Measurements from ENCODE around the gene ZNF346. TPM values are rescaled to one million over a fixed set of nuclear protein-coding genes. Genes with fewer than 3 reads are reported as not detected.
A peak's percentile ranks its signal among the peaks of the same experiment; 100 is the strongest.

The ZNF346 gene
- total and polyA plus RNA-seq, 2 of the 13 experiments (the other 11 are each of a cell fraction or from before 2014, with no cell fraction given), result 8.6 to 19.4 TPM

DNA sequence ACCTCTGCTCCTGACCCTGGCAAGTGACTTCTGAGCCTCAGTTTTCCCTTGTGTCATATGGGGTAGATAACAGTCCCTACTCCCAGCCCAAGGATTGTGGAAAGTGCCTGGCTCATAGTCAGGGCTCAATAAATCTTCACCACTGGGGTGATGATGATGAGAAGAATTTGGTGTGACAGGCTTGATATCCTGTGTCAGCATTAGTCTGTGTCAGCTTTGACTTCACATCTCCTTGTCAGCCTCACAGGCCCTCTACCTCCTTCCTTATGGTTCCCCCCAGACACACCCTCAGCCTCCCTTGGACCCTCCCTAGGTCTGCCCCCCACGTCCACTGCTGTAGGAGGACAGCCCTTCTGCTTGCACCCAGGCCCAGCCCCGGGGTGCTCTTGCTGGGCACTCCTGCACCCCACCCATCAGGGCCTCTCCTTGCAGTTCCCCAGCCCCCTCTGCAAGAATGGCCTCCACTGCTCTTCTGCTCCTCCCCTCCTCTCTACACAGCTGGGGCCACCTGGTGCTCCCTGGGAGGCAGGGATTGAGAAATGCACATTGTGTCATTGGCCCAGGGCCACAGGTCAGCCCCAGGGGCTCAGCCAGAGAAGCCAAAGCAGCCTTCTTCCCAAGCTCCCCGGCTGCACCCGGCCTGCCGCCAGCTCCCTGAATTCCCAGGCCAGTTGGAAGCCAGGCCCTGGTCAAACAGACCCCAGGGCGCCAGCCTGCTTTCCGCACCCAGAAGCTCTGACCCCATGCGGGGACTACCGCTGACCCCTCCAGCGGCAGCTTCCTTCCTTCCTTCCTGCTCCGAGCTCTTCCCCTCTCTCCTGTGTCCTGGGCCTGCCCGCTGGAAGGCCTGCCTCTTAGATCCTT is 72.0 kb downstream of the ZNF346 start (continued):
- TF ChIP-seq, protein P1, sequence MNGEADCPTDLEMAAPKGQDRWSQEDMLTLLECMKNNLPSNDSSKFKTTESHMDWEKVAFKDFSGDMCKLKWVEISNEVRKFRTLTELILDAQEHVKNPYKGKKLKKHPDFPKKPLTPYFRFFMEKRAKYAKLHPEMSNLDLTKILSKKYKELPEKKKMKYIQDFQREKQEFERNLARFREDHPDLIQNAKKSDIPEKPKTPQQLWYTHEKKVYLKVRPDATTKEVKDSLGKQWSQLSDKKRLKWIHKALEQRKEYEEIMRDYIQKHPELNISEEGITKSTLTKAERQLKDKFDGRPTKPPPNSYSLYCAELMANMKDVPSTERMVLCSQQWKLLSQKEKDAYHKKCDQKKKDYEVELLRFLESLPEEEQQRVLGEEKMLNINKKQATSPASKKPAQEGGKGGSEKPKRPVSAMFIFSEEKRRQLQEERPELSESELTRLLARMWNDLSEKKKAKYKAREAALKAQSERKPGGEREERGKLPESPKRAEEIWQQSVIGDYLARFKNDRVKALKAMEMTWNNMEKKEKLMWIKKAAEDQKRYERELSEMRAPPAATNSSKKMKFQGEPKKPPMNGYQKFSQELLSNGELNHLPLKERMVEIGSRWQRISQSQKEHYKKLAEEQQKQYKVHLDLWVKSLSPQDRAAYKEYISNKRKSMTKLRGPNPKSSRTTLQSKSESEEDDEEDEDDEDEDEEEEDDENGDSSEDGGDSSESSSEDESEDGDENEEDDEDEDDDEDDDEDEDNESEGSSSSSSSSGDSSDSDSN (CRISPR knock-in tag; IDR thresholded peaks at IDR 0.05), result peak; percentile 84
- TF ChIP-seq MAFK (conservative IDR thresholded peaks at IDR 0.05 in 1 of 2, IDR thresholded peaks at IDR 0.05 in 1 of 2; ENCODE audit: low read length in 2 of 2) (peak; percentile 31 to 48; a peak in 2 of 4 replicates), CHD4 (IDR thresholded peaks at IDR 0.05; ENCODE audit: borderline replicate concordance, low read length) (no peak)

DNA sequence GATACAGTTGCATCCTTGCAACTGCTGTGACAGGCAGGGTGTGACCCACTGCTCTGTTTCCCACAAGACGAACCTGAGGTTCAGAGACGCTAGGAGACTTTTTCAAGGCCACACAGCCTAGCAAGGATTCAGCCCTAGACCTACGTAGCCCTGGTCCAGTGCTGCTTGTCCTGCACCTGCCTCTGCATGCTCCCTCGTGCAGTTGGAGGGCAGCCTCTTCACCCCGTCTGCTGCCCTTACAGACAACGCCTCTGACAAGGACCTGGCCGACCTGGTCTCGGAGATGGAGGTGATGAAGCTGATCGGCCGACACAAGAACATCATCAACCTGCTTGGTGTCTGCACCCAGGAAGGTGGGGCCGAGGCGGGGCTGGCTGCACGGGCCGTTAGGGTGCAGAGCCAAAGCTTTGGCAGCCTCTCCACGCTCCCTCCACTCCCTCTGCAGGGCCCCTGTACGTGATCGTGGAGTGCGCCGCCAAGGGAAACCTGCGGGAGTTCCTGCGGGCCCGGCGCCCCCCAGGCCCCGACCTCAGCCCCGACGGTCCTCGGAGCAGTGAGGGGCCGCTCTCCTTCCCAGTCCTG is 72.7 kb downstream of the ZNF346 start:
- Histone ChIP-seq H3K4me1 (ENCODE audit: insufficient read depth, low read length) (peaks cover 100% of the 10 kb centered on the region), H3K27ac (ENCODE audit: extremely low read length, insufficient read depth, low read length) (peak overlapping the region; percentile 67), H4K20me1 (ENCODE audit: insufficient read depth, low read length) (peaks cover 5% of the 10 kb centered on the region), H2AFZ (ENCODE audit: low read length) (no peak overlapping the region), H3K9ac (ENCODE audit: insufficient read depth, low read depth, low read length) (peak overlapping the region; percentile 10; the same call in 1 of the 2 replicates), H3K9me3 (ENCODE audit: low read length) (no peaks in the 10 kb centered on the region), H3K36me3 (replicated peaks in 1 of 2; ENCODE audit: control insufficient read depth in 1 of 2, insufficient read depth in 2 of 2, low read length in 2 of 2) (peaks cover 32 to 53% of the 10 kb centered on the region in 2 experiments), H3K4me2 (ENCODE audit: low read depth, low read length) (peak overlapping the region; percentile 18; the same call in 1 of the 2 replicates), H3K79me2 (ENCODE audit: insufficient read depth, low read length) (peaks cover 18% of the 10 kb centered on the region), H3K4me3 (replicated peaks in 1 of 3; ENCODE audit: insufficient read depth in 1 of 3, low read depth in 2 of 3, low read length in 3 of 3) (peak overlapping the region in 1 of 3 experiments; percentile 13; a peak in 1 of 6 replicates), H3K27me3 (ENCODE audit: control insufficient read depth in 1 of 2, insufficient read depth in 2 of 2, low read length in 2 of 2) (no peaks in the 10 kb centered on the region)
- no TSS peak for BruUV-seq (replicated peaks)
- DNase-seq (ENCODE audit: low spot score), result no peak
- intact Hi-C loops (cut with micrococcal nuclease; ENCODE audit: unreplicated experiment), result no loop called here
- WGBS (ENCODE audit: low lambda C conversion rate), result 89% methylated on average over 18 of the region's 28 CpGs
- ChIA-PET CTCF (ENCODE audit: low intra/inter-chr PET ratio, low total read pairs) (no interaction called here), POLR2A (interaction anchor here (0.7 to 1.8 kb wide), 7 partner anchors 8 to 217 kb away, joined by 3 to 28 read pairs (median 4); partner anchors contain the start of genes FGFR4 and MXD3)
- FAIRE-seq, result no peak
- in situ Hi-C loops (cut with HindIII; ENCODE audit: extremely low pct_ligation_motif_present, low pct_unique_long_range_greater_than_20kb), result no loop called here
- ATAC-seq, result no peak
- TF ChIP-seq AKAP8 (CRISPR knock-in tag; IDR thresholded peaks at IDR 0.05) (0 out of 2 replicates have a peak, but pooled peaks have one; percentile 3), SOX5 (CRISPR knock-in tag; IDR thresholded peaks at IDR 0.05; ENCODE audit: borderline replicate concordance) (no peak), ZFP36L1 (CRISPR knock-in tag; IDR thresholded peaks at IDR 0.05) (no peak), ZFX (CRISPR knock-in tag; IDR thresholded peaks at IDR 0.05; ENCODE audit: low read depth) (no peak), MED1 (CRISPR knock-in tag; IDR thresholded peaks at IDR 0.05) (no peak), MBNL3 (CRISPR knock-in tag; conservative IDR thresholded peaks at IDR 0.05) (no peak), ZNF768 (CRISPR knock-in tag; IDR thresholded peaks at IDR 0.05) (peak; percentile 97), RBFOX2 (IDR thresholded peaks at IDR 0.05; ENCODE audit: low read depth, low read length) (peak; percentile 71), MXD4 (CRISPR knock-in tag; IDR thresholded peaks at IDR 0.05) (0 out of 2 replicates have a peak, but pooled peaks have one; percentile 6)
- TF ChIP-seq, protein P2, sequence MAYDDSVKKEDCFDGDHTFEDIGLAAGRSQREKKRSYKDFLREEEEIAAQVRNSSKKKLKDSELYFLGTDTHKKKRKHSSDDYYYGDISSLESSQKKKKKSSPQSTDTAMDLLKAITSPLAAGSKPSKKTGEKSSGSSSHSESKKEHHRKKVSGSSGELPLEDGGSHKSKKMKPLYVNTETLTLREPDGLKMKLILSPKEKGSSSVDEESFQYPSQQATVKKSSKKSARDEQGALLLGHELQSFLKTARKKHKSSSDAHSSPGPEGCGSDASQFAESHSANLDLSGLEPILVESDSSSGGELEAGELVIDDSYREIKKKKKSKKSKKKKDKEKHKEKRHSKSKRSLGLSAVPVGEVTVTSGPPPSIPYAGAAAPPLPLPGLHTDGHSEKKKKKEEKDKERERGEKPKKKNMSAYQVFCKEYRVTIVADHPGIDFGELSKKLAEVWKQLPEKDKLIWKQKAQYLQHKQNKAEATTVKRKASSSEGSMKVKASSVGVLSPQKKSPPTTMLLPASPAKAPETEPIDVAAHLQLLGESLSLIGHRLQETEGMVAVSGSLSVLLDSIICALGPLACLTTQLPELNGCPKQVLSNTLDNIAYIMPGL (CRISPR knock-in tag; IDR thresholded peaks at IDR 0.05; ENCODE audit: borderline replicate concordance in 1 of 2, low read depth in 1 of 2), result no peak
- TF ChIP-seq, protein P3, sequence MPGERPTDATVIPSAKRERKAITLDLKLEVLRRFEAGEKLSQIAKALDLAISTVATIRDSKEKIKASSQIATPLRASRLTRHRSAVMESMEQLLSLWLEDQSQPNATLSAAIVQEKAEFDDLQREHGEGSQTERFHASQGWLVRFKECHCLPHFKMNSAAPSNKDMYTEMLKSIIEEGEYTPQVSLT (CRISPR knock-in tag; IDR thresholded peaks at IDR 0.05; ENCODE audit: borderline replicate concordance, low read depth), result no peak
- TF ChIP-seq, protein P4, sequence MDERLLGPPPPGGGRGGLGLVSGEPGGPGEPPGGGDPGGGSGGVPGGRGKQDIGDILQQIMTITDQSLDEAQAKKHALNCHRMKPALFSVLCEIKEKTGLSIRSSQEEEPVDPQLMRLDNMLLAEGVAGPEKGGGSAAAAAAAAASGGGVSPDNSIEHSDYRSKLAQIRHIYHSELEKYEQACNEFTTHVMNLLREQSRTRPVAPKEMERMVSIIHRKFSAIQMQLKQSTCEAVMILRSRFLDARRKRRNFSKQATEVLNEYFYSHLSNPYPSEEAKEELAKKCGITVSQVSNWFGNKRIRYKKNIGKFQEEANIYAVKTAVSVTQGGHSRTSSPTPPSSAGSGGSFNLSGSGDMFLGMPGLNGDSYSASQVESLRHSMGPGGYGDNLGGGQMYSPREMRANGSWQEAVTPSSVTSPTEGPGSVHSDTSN (CRISPR knock-in tag; IDR thresholded peaks at IDR 0.05), result no peak
